T-helper 1 cell treated with Interleukin-12 subunit alpha and Interleukin-12 subunit beta and Interleukin-4 antibody, amounts not matched to agents 30 μg/mL and 1 μg/mL, for 36 hours (primary cell): ENCODE results near the gene ABCB4.
A peak's percentile ranks its signal among the peaks of the same experiment; 100 is the strongest.

Experiments used
- H3K27ac Mint-ChIP-seq: one replicate; pipeline ENCODE4 v1.8.0; 2021; ENCODE audit warnings: mild to moderate bottlenecking, mixed read lengths
- H3K27me3 Mint-ChIP-seq: one replicate; pipeline ENCODE4 v1.8.0; 2021; ENCODE audit warnings: low read depth, mixed read lengths
- H3K36me3 Mint-ChIP-seq: one replicate; pipeline ENCODE4 v1.8.0; 2021; ENCODE audit warnings: low read depth, mixed read lengths
- H3K4me1 Mint-ChIP-seq: one replicate; pipeline ENCODE4 v1.8.0; 2021; ENCODE audit warnings: low read depth, mixed read lengths
- H3K4me3 Mint-ChIP-seq: one replicate; pipeline ENCODE4 v1.8.0; 2021; ENCODE audit warnings: mild to moderate bottlenecking, moderate library complexity, mixed read lengths
- H3K9me3 Mint-ChIP-seq: one replicate; pipeline ENCODE4 v1.8.0; 2021; ENCODE audit warnings: mixed read lengths

Gene ABCB4

DNA sequence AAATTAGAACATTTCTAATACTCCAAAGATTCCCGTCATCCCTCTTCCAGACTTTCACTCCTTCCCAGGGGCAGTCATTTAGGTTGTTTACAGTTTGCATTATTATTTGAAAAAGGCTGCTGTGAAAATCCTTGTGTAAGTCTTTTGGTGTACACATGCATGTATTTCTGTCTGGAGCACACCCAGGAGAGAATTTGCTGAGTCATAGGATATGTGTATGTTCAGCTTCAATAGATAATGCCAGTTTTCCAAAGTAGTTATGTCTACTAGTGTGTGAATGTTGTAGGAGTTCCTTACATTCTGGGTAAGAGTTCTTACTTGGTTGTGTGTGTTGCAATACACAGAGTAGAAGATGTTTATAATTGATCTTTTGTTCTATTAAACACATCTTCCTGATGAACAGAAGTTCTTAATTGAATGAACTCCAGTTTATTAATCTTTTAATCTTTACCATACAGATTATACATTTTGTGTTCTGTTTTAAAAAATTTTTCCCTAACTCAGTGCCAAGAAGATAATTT lies 104.8 kb downstream of the ABCB4 start:
- Mint-ChIP-seq H3K27ac (no peak overlapping the region), H3K9me3 (no peaks in the 10 kb centered on the region), H3K36me3 (peaks cover 8% of the 10 kb centered on the region), H3K4me1 (peaks cover 11% of the 10 kb centered on the region), H3K4me3 (no peak overlapping the region), H3K27me3 (no peaks in the 10 kb centered on the region)

DNA sequence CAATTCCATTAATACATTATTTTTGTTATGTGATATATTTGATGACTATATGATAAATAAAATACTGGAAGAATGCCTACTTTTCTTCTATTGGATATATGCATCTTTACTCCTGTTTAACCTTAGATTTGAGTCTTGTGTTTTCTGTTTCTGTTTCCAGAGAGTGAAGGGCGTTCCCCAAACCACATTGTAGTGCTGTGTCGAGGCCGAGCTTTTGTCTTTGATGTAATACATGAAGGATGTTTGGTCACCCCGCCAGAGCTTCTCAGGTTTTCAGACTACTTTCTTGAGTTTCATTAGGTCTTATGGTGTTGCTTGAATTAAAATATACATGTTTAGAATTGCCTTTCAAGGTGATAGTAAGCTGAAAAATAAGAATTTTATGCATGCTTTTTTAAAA lies 106.3 kb downstream of the ABCB4 start:
- Mint-ChIP-seq H3K4me3 (no peak overlapping the region), H3K4me1 (peaks cover 11% of the 10 kb centered on the region), H3K9me3 (no peaks in the 10 kb centered on the region), H3K36me3 (peaks cover 8% of the 10 kb centered on the region), H3K27me3 (no peaks in the 10 kb centered on the region), H3K27ac (peak overlapping the region; percentile 1)

DNA sequence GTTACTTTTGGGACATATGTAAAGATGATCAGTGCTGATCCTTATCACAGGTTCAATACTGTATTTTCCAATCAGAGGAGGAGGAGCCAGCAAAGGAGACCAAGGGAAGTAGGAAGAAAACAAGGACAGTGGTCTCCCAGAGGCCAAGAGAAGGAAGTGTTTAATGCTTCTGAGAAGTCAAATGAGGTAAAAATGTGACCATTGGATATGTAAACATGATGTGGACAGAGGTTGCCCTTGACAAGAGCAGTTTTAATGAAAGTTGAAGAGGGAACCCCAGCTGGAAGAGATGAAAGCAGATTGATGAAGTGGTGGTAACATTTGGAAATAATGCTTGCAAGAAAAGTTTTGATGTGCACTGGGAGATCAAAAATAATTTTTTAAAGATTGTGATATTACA lies 111.2 kb downstream of the ABCB4 start:
- H3K36me3 Mint-ChIP-seq: peaks cover 5% of the 10 kb centered on the region
- H3K9me3 Mint-ChIP-seq: no peaks in the 10 kb centered on the region
- no peaks in the 10 kb centered on the region for H3K27me3 Mint-ChIP-seq
- H3K27ac Mint-ChIP-seq: no peak overlapping the region
- no peak overlapping the region for H3K4me3 Mint-ChIP-seq
- H3K4me1 Mint-ChIP-seq: peaks cover 4% of the 10 kb centered on the region

DNA sequence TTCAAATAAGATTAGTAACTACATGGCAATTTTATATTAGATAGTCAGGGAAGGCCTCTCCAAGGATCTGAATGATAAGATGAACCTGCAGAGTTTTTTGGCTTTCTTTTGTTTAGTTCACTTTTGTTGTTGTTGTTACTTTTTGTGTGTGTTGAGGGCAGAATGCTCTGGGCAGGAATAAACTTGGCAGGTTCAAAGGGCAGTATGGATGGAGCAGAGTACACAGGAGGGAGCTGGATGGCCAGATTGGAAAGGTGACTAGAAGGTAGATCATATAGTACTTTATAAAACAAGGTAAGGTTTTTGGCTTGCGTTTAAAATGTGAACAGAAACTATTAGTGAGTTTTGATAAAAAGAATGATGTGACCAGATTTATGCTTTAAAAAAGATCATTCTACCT lies 112.1 kb downstream of the ABCB4 start:
- H3K27ac Mint-ChIP-seq: no peak overlapping the region
- H3K9me3 Mint-ChIP-seq: no peaks in the 10 kb centered on the region
- H3K36me3 Mint-ChIP-seq: peaks cover 5% of the 10 kb centered on the region
- H3K4me3 Mint-ChIP-seq: no peak overlapping the region
- no peaks in the 10 kb centered on the region for H3K27me3 Mint-ChIP-seq
- no peaks in the 10 kb centered on the region for H3K4me1 Mint-ChIP-seq

DNA sequence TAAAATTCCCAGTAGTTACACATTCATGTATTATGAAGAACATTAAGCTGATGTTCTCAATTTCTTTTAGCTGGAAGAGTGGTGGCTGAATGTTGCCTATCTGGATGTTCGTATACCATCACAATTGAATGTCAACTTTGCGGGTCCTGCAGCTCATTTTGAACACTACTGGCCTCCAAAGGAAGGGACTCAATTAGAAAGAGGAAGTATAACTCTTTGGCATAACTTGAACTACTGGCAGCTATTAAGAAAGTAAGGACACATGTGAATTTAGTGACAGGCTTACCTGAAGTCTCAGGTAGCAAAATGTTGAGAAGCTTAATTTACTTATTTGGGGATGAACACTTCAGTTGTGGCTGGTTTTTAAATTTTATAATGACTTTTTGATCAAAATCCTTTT lies 114.2 kb downstream of the ABCB4 start:
- H3K4me3 Mint-ChIP-seq: no peak overlapping the region
- H3K9me3 Mint-ChIP-seq: peaks cover 2% of the 10 kb centered on the region
- peaks cover 13% of the 10 kb centered on the region for H3K36me3 Mint-ChIP-seq
- no peaks in the 10 kb centered on the region for H3K27me3 Mint-ChIP-seq
- H3K4me1 Mint-ChIP-seq: no peaks in the 10 kb centered on the region
- H3K27ac Mint-ChIP-seq: no peak overlapping the region

DNA sequence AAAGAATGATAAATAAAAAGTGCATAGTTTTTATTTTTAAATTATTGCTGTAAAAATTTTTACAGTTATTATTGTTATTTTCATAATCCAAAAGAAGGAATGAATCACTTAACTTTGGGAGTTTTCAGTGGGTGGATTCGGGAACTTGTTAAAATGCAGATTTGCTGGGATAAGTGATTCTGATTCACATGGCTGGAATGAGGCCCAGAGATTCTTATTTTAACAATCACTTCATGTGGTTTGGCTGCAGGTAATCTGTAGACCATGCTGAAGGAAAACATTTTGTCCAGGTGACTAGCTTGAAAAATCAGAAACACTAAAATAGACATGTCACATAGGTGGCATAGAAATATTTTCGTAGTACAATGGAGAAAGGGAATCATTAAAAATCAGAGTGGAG lies 116.1 kb downstream of the ABCB4 start:
- peaks cover 28% of the 10 kb centered on the region for H3K36me3 Mint-ChIP-seq
- H3K4me1 Mint-ChIP-seq: no peaks in the 10 kb centered on the region
- H3K27ac Mint-ChIP-seq: no peak overlapping the region
- H3K9me3 Mint-ChIP-seq: peaks cover 12% of the 10 kb centered on the region
- no peaks in the 10 kb centered on the region for H3K27me3 Mint-ChIP-seq
- no peak overlapping the region for H3K4me3 Mint-ChIP-seq

DNA sequence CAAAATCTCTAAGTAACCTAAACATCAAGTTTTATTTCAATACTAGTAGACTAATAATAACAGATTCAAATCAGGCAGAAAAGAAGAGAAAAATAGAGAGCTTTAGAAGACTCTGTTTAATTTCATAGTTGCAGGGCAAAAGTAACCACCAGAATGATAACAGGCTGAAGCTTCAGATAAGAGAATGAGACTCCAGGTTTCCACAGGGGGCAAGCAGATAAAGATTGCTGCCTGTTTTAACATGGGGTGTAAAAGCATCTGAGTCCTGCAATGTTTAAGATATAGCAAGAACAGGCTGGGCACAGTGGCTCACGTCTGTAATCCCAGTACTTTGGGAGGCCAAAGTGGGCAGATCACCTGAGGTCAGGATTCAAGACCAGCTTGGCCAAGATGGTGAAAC lies 119.0 kb downstream of the ABCB4 start:
- H3K9me3 Mint-ChIP-seq: peaks cover 25% of the 10 kb centered on the region
- no peaks in the 10 kb centered on the region for H3K27me3 Mint-ChIP-seq
- H3K36me3 Mint-ChIP-seq: peaks cover 44% of the 10 kb centered on the region
- H3K4me1 Mint-ChIP-seq: no peaks in the 10 kb centered on the region
- no peak overlapping the region for H3K27ac Mint-ChIP-seq
- H3K4me3 Mint-ChIP-seq: no peak overlapping the region

DNA sequence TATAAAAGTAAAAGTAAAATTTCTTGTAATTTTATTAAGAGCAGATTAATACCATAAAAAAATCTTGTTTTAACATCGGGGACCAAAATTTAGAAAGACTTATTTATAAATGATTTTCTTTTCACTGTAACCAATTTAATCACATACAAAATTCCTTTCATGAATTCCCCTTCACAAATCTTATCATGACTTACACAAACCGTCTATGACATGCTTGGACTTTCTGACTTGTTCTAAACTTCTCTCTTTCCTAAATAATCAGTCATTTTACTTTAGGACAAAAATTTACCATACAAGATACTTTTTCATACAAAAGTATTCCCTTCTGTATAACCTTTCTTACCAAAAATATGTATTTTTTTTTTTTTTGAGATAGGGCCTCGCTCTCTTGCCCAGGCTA lies 120.7 kb downstream of the ABCB4 start:
- peaks cover 30% of the 10 kb centered on the region for H3K9me3 Mint-ChIP-seq
- H3K4me1 Mint-ChIP-seq: no peaks in the 10 kb centered on the region
- no peaks in the 10 kb centered on the region for H3K27me3 Mint-ChIP-seq
- H3K27ac Mint-ChIP-seq: no peak overlapping the region
- H3K4me3 Mint-ChIP-seq: no peak overlapping the region
- H3K36me3 Mint-ChIP-seq: peaks cover 50% of the 10 kb centered on the region
